HG03066 (cell line): ENCODE data around the gene KCNQ4.

Source experiments
- ATAC-seq: cut with Tn5 transposase; IDR thresholded peaks from one replicate; pipeline ENCODE4 v1.9.1; 2021; ENCODE audit warnings: low read depth; ENCODE audit not compliant: unreplicated experiment

The KCNQ4 gene

GRCh38 chr1:40886318-40887011 lies 102.9 kb downstream of the KCNQ4 start:
- ATAC-seq = no peak

GRCh38 chr1:40887012-40887378 lies 103.4 kb downstream of the KCNQ4 start:
- ATAC-seq = no peak

GRCh38 chr1:40887652-40888051 lies 104.1 kb downstream of the KCNQ4 start:
- no peak for ATAC-seq
